SK-N-SH (cell line): Measurements from ENCODE around the gene PPM1A. TPM values are rescaled to one million over a fixed set of nuclear protein-coding genes. Genes with fewer than 3 reads are reported as not detected.

ENCODE experiments used
- CTCF ChIA-PET: fragments of 300-600, 350-600 bp; formaldehyde crosslinking; extraction: SDS; loops from one replicate; lab custom pipeline; 2021; lab: Yijun Ruan, JAX
- POLR2A ChIA-PET: fragments of 350-600 bp; sonication (Branson Sonifier 250); formaldehyde crosslinking; extraction: SDS; loops from one replicate; lab custom pipeline; 2020; ENCODE audit warnings: antibody characterized with exemption, inconsistent platforms; lab: Yijun Ruan, JAX
- DNase-seq: peaks from one replicate; pipeline ENCODE4 v3.0.0; 2012
- H2AFZ ChIP-seq: fragments of 200-600 bp; sonication (generic); 2 replicates; pipeline ENCODE4 v1.8.1; 2016; ENCODE audit warnings: antibody characterized with exemption, mild to moderate bottlenecking, low read depth
- H3F3A ChIP-seq: fragments of 200-600 bp; sonication (generic); replicated peaks from 2 replicates; pipeline ENCODE3; 2016; ENCODE audit warnings: antibody characterized with exemption, mild to moderate bottlenecking; ENCODE audit not compliant: insufficient read depth
- H3K27ac ChIP-seq, 2 experiments: fragments of 200-500 bp in 1 of 2; fragments of 200-600 bp in 1 of 2; sonication (Bioruptor generic) in 1 of 2; sonication (generic), shearing (Covaris generic) in 1 of 2; 2 replicates each; pipeline versions ENCODE4 v1.5.1 to v1.6.1; 2014 to 2016; ENCODE audit warnings: low read depth in 2 of 2, inconsistent platforms in 1 of 2, low read length in 1 of 2, mild to moderate bottlenecking in 1 of 2, mixed read lengths in 1 of 2
- H3K27me3 ChIP-seq: fragments of 200-600 bp; sonication (generic), shearing (Covaris generic); 2 replicates; pipeline ENCODE4 v1.6.1; 2016; ENCODE audit warnings: mixed run types; ENCODE audit not compliant: insufficient read depth
- H3K36me3 ChIP-seq, 2 experiments: fragments of 200-500 bp in 1 of 2; fragments of 200-600 bp in 1 of 2; sonication (Bioruptor generic) in 1 of 2; sonication (generic) in 1 of 2; replicated peaks in 1 of 2; 2 replicates each; pipeline versions ENCODE3 to v1.5.1; 2014 to 2016; ENCODE audit warnings: low read length in 1 of 2, mild to moderate bottlenecking in 1 of 2; ENCODE audit not compliant: insufficient read depth in 2 of 2, control insufficient read depth in 1 of 2
- H3K4me1 ChIP-seq, 2 experiments: fragments of 200-500 bp in 1 of 2; fragments of 200-600 bp in 1 of 2; sonication (Bioruptor generic) in 1 of 2; sonication (generic), shearing (Covaris generic) in 1 of 2; 2 replicates each; pipeline versions ENCODE4 v1.5.1 to v1.6.1; 2014 to 2016; ENCODE audit warnings: low read depth in 1 of 2, low read length in 1 of 2, mixed run types in 1 of 2; ENCODE audit not compliant: insufficient read depth in 2 of 2, control insufficient read depth in 1 of 2
- H3K4me2 ChIP-seq: fragments of 200-600 bp; sonication (generic), shearing (Covaris generic); 2 replicates; pipeline ENCODE4 v1.6.1; 2017; ENCODE audit warnings: mixed run types
- H3K4me3 ChIP-seq, 2 experiments: fragments of 200-500 bp in 1 of 2; fragments of 200-600 bp in 1 of 2; sonication (Bioruptor generic) in 1 of 2; sonication (generic), shearing (Covaris generic) in 1 of 2; 2 replicates each; pipeline versions ENCODE4 v1.5.1 to v1.8.1; 2014 to 2016; ENCODE audit warnings: low read depth in 2 of 2, inconsistent platforms in 1 of 2, low read length in 1 of 2, mild to moderate bottlenecking in 1 of 2, mixed read lengths in 1 of 2, moderate library complexity in 1 of 2
- H3K79me2 ChIP-seq: fragments of 200-600 bp; sonication (generic); 2 replicates; pipeline ENCODE4 v1.8.1; 2017; ENCODE audit warnings: mild to moderate bottlenecking; ENCODE audit not compliant: insufficient read depth
- H3K9ac ChIP-seq: fragments of 200-600 bp; sonication (generic); 2 replicates; pipeline ENCODE4 v1.6.1; 2017; ENCODE audit warnings: mixed run types
- H3K9me2 ChIP-seq: fragments of 200-600 bp; sonication (generic); 2 replicates; pipeline ENCODE4 v1.6.1; 2017; ENCODE audit warnings: mixed run types
- H3K9me3 ChIP-seq: fragments of 200-600 bp; sonication (generic); 2 replicates; pipeline ENCODE4 v1.6.1; 2017; ENCODE audit warnings: mixed run types, mild to moderate bottlenecking, moderate library complexity
- H4K20me1 ChIP-seq: fragments of 200-600 bp; sonication (generic); 2 replicates; pipeline ENCODE4 v1.6.1; 2017; ENCODE audit warnings: mild to moderate bottlenecking, mixed run types; ENCODE audit not compliant: insufficient read depth
- FOXM1 ChIP-seq: IDR thresholded peaks from 2 replicates; pipeline ENCODE4 v1.4.0; 2012; ENCODE audit warnings: low read depth, mild to moderate bottlenecking
- GATA2 ChIP-seq: sonication (generic); formaldehyde crosslinking; IDR thresholded peaks from 2 replicates; pipeline ENCODE4 v1.5.0; 2020; ENCODE audit warnings: mild to moderate bottlenecking, missing genetic modification reagents
- JUND ChIP-seq: IDR thresholded peaks from 2 replicates; pipeline ENCODE4 v1.4.0; 2012
- MEF2A ChIP-seq: IDR thresholded peaks from 2 replicates; pipeline ENCODE4 v1.4.0; 2012; ENCODE audit warnings: low read depth, borderline replicate concordance
- RFX5 ChIP-seq: IDR thresholded peaks from 2 replicates; pipeline ENCODE4 v1.6.1; 2012; ENCODE audit warnings: mild to moderate bottlenecking, improper control_type of control experiment, low read length
- RXRA ChIP-seq: IDR thresholded peaks from 2 replicates; pipeline ENCODE4 v1.4.0; 2012; ENCODE audit warnings: low read depth, mild to moderate bottlenecking, borderline replicate concordance
- SIN3A ChIP-seq: IDR thresholded peaks from 2 replicates; pipeline ENCODE4 v1.6.1; 2012; ENCODE audit warnings: low read depth, mild to moderate bottlenecking, low read length, moderate library complexity, borderline replicate concordance
- WGBS: methylation state at CpG from one replicate; pipeline ENCODE4 v1.1.6; 2017; ENCODE audit warnings: low lambda C conversion rate; 5-methylcytosine and 5-hydroxymethylcytosine counted together
- polyA plus RNA-seq, 3 experiments: library from polyadenylated mRNA; depleted of rRNA; stranded (reverse); fragments of >200 nt; gene quantifications; 2 replicates each; pipeline ENCODE4 v1.2.3, GENCODE V29; 2012
- TF ChIP-seq, protein P1 (sequence below): IDR thresholded peaks from 2 replicates; pipeline ENCODE4 v1.4.0; 2012; ENCODE audit warnings: low read depth
- TF ChIP-seq, protein P2 (sequence below): IDR thresholded peaks from 2 replicates; pipeline ENCODE4 v1.4.0; 2012; ENCODE audit warnings: low read depth, borderline replicate concordance
- TF ChIP-seq, protein P3 (sequence below): IDR thresholded peaks from 2 replicates; pipeline ENCODE4 v1.6.1; 2012; ENCODE audit warnings: mild to moderate bottlenecking, low read depth, low read length, moderate library complexity
- TF ChIP-seq, protein P4 (sequence below): IDR thresholded peaks from 2 replicates; pipeline ENCODE4; 2012
- TF ChIP-seq, protein P5 (sequence below): fragments of 200-600 bp; sonication (generic); IDR thresholded peaks from 2 replicates; pipeline ENCODE4 v1.6.1; 2017; ENCODE audit warnings: antibody characterized with exemption, mild to moderate bottlenecking, moderate library complexity

The PPM1A gene
- polyA plus RNA-seq, 1 of the 3 experiments (the other 2 are of a cell fraction), result 12.3 TPM

DNA sequence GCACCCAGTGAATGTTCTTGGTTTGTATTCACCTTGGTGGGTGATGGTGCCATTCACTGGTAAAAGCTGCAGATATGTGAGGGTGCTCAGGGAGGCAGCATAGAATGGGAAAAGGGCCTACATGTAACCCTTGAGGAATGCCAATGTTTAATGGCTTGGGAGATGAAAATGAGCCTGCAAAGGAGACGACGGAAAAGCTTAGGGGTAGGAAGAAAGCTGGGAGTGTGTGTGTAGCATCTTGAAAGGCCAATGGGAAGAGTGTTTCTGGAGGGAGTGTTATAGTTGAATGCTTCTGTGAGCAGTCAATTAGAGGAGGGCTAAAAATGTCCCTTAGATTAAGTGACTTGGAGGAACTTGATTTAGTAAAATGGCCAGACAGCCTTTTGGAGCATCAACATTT, 24.9 kb downstream of the PPM1A start:
- Histone ChIP-seq H3K9me3 (no peaks in the 10 kb centered on the region), H3K4me1 (peaks cover 0 to 9% of the 10 kb centered on the region in 2 experiments; a peak in 3 of 4 replicates), H3K27me3 (no peaks in the 10 kb centered on the region), H3K79me2 (peaks cover 96% of the 10 kb centered on the region), H3K4me2 (no peak overlapping the region), H2AFZ (no peak overlapping the region), H4K20me1 (peaks cover 83% of the 10 kb centered on the region), H3K36me3 (peaks cover 0 to 16% of the 10 kb centered on the region in 2 experiments), H3F3A (no peaks in the 10 kb centered on the region), H3K27ac (no peak overlapping the region), H3K9ac (no peak overlapping the region), H3K9me2 (no peaks in the 10 kb centered on the region)
- ChIA-PET CTCF (interaction anchor here (2.1 kb wide), 1 partner anchor 58 kb away, joined by 5 read pairs; no protein-coding TSS in a partner anchor), POLR2A (no interaction called here)
- 96% methylated on average over 2 of the region's 2 CpGs for WGBS
- DNase-seq, result no peak
- TF ChIP-seq, protein P1, sequence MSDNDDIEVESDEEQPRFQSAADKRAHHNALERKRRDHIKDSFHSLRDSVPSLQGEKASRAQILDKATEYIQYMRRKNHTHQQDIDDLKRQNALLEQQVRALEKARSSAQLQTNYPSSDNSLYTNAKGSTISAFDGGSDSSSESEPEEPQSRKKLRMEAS, result no peak
- TF ChIP-seq RXRA, result no peak
- TF ChIP-seq, protein P2, sequence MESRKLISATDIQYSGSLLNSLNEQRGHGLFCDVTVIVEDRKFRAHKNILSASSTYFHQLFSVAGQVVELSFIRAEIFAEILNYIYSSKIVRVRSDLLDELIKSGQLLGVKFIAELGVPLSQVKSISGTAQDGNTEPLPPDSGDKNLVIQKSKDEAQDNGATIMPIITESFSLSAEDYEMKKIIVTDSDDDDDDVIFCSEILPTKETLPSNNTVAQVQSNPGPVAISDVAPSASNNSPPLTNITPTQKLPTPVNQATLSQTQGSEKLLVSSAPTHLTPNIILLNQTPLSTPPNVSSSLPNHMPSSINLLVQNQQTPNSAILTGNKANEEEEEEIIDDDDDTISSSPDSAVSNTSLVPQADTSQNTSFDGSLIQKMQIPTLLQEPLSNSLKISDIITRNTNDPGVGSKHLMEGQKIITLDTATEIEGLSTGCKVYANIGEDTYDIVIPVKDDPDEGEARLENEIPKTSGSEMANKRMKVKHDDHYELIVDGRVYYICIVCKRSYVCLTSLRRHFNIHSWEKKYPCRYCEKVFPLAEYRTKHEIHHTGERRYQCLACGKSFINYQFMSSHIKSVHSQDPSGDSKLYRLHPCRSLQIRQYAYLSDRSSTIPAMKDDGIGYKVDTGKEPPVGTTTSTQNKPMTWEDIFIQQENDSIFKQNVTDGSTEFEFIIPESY, result no peak
- no peak for TF ChIP-seq FOXM1
- no peak for TF ChIP-seq RFX5
- TF ChIP-seq GATA2, result no peak
- TF ChIP-seq, protein P3, sequence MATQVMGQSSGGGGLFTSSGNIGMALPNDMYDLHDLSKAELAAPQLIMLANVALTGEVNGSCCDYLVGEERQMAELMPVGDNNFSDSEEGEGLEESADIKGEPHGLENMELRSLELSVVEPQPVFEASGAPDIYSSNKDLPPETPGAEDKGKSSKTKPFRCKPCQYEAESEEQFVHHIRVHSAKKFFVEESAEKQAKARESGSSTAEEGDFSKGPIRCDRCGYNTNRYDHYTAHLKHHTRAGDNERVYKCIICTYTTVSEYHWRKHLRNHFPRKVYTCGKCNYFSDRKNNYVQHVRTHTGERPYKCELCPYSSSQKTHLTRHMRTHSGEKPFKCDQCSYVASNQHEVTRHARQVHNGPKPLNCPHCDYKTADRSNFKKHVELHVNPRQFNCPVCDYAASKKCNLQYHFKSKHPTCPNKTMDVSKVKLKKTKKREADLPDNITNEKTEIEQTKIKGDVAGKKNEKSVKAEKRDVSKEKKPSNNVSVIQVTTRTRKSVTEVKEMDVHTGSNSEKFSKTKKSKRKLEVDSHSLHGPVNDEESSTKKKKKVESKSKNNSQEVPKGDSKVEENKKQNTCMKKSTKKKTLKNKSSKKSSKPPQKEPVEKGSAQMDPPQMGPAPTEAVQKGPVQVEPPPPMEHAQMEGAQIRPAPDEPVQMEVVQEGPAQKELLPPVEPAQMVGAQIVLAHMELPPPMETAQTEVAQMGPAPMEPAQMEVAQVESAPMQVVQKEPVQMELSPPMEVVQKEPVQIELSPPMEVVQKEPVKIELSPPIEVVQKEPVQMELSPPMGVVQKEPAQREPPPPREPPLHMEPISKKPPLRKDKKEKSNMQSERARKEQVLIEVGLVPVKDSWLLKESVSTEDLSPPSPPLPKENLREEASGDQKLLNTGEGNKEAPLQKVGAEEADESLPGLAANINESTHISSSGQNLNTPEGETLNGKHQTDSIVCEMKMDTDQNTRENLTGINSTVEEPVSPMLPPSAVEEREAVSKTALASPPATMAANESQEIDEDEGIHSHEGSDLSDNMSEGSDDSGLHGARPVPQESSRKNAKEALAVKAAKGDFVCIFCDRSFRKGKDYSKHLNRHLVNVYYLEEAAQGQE, result no peak
- no peak for TF ChIP-seq SIN3A
- TF ChIP-seq, protein P4, sequence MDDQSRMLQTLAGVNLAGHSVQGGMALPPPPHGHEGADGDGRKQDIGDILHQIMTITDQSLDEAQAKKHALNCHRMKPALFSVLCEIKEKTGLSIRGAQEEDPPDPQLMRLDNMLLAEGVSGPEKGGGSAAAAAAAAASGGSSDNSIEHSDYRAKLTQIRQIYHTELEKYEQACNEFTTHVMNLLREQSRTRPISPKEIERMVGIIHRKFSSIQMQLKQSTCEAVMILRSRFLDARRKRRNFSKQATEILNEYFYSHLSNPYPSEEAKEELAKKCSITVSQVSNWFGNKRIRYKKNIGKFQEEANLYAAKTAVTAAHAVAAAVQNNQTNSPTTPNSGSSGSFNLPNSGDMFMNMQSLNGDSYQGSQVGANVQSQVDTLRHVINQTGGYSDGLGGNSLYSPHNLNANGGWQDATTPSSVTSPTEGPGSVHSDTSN, result no peak
- TF ChIP-seq JUND, result no peak
- TF ChIP-seq MEF2A, result no peak
- TF ChIP-seq, protein P5, sequence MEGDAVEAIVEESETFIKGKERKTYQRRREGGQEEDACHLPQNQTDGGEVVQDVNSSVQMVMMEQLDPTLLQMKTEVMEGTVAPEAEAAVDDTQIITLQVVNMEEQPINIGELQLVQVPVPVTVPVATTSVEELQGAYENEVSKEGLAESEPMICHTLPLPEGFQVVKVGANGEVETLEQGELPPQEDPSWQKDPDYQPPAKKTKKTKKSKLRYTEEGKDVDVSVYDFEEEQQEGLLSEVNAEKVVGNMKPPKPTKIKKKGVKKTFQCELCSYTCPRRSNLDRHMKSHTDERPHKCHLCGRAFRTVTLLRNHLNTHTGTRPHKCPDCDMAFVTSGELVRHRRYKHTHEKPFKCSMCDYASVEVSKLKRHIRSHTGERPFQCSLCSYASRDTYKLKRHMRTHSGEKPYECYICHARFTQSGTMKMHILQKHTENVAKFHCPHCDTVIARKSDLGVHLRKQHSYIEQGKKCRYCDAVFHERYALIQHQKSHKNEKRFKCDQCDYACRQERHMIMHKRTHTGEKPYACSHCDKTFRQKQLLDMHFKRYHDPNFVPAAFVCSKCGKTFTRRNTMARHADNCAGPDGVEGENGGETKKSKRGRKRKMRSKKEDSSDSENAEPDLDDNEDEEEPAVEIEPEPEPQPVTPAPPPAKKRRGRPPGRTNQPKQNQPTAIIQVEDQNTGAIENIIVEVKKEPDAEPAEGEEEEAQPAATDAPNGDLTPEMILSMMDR, result no peak
- TF ChIP-seq, all 33 proteins: peak for 0
- H3K4me3 ChIP-seq, result no peak overlapping the region
